ENCODE data around the gene MTUS2.

MTUS2 gene

DNA sequence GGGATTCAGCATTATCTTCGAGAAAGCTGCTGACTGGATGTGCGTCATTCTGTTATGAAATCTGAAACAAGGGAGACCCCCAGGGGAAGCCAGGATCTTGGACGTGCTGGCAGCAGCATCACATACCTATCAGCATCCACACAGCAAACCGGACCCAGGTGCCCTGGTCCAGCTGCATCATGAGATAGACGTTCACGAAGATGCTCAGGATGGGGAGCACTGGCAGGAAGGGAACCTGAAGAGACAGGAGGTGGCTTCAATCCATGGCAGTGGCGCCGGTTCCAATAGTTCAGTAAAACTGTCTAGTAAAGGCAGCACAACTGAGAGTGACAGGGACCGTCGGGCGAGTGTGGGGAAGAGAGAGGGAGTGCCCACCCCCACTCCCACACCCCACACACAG is 695.9 kb downstream of the MTUS2 start:
- TF ChIP-seq, protein P1, sequence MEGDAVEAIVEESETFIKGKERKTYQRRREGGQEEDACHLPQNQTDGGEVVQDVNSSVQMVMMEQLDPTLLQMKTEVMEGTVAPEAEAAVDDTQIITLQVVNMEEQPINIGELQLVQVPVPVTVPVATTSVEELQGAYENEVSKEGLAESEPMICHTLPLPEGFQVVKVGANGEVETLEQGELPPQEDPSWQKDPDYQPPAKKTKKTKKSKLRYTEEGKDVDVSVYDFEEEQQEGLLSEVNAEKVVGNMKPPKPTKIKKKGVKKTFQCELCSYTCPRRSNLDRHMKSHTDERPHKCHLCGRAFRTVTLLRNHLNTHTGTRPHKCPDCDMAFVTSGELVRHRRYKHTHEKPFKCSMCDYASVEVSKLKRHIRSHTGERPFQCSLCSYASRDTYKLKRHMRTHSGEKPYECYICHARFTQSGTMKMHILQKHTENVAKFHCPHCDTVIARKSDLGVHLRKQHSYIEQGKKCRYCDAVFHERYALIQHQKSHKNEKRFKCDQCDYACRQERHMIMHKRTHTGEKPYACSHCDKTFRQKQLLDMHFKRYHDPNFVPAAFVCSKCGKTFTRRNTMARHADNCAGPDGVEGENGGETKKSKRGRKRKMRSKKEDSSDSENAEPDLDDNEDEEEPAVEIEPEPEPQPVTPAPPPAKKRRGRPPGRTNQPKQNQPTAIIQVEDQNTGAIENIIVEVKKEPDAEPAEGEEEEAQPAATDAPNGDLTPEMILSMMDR (IDR thresholded peaks at IDR 0.05), result no peak

DNA sequence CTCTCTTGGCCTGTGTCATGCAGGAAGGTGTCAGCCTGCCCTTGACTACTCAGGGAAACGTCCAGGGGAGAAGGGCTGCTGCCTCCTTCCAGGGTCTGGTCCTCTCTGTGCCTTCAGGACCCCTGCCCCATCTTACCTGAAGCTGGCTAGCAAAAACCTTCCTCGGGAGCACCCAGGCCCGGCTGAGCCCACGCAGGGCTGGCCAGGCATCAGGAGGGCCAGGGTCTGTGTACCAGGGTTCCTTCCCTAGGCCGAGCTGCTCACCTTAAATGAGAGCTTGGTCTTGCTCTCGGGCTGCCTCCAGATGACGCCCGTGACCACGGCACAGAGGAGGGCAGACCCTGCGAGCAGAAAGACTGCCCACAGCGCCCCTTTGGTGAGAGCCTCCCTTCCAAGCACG is 696.7 kb downstream of the MTUS2 start:
- TF ChIP-seq, protein P1 (IDR thresholded peaks at IDR 0.05), result no peak

DNA sequence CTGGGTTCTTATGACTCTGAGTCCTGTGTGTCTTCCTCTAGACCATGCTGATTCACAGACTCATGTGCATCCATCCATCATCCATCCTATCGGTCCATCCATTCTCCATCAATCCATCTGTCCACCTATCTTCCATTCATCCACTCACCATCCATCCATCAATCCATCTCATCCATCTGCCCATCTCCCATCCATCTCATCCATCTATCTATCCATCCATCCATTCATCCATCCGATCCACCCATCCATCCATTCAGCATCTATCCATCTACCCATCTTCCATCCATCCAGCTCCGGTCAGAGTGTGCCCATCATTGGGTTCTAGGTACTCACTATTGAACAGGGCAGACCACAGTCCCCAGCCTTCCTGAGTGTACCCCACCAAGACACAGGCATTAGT is 699.8 kb downstream of the MTUS2 start:
- TF ChIP-seq, protein P1 (IDR thresholded peaks at IDR 0.05), result no peak

DNA sequence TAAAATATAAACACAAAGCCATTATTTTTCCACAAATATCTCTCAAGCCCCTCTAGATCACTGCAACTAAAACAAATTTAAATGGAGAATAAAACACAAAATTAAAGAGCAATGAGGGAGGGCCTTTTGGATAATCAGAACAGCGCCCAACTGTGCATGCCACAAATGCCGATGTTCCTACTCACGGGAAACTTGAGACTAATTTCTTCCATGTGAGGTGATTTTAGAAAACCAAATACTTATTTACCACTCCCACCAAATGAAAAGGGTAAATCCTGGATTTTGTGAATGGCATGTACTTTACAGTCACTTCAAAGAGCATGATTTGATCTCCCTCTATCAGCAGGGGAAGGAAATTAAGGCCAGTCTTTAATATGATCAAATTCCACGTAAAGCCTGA is 700.5 kb downstream of the MTUS2 start:
- TF ChIP-seq, protein P1 (IDR thresholded peaks at IDR 0.05), result no peak

DNA sequence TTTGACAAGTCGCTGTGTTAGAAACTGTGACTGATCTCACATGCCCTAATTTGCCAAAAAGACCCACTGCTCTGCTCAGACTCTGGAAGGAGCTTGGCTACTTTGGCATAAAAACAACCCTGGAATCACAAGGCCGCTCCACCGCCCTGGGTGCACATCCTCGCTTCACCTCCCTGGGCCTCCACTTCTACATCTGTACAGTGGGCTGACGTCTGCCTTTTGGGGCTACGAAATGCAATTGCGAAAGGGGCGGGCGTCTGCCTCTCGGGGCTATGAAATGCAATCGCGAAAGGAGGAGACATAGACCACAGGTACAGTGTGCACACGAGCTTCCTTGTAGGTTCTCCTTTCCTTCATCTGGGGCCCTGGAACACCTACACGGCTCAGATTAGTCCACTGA is 701.2 kb downstream of the MTUS2 start:
- TF ChIP-seq, protein P1 (IDR thresholded peaks at IDR 0.05), result no peak

DNA sequence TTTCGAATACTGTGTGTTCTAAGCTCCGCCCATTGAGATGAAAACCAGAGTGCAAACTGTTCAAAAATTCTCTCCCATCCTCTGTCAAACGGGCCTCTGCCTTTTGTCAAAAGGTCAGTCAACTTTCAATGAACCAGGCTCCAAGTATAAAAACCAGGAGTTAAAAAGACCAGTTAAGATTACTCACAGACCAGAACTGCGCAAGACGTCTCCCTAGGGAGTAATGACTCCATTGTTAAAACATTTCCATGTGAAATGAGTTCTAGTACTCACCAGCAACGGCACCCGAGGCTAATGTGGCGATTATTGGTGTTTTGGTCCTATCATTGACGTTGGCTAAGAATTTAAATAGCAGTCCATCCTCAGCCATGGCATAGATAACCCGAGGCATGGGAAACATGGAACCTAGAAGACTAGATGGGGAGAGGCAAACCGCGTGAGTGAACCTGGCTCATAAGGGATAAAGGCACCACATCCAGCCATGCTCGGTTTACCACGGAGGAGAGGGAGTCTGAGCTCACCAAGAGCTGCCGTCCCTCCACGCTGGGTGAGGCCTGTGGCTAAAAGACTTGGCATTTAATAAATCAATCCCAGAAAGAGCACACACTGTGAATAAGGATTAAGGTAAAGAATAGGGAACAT is 702.0 kb downstream of the MTUS2 start:
- TF ChIP-seq, protein P1 (IDR thresholded peaks at IDR 0.05), result no peak

DNA sequence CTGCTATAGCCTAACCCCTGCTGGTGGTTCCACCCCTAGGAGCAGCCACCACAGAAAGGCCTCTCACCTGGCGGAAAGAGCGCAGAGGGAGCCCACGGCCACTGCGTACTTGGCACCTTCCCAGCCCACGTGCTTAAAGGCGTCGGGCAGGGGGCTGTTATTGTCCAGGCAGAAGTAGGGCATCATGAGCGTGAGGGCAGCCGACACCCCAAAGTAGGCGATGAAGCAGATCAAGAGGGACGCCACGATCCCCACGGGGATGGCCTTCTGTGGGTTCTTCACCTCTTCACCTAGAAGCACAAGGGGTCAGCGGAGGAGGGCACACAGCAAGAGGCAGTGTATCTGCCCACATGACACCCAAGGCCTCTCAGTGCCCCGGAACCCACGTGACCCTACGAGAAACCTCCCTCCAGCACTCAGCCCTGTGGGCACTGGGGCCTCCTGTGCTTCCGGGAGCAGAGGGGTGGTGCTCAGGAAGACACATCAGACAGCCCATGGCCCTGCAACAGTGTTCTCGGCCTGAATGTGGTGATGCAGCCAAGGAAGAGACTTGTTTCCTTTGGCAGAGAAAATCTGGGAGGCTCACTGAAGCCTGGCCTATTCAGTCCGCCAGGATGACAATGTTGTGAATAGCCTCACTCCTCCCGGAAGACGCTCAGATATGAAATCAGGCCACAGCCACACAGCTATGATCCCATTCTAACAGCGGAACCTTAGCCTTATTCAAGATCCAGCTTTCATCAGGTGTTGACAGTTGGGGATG is 703.2 kb downstream of the MTUS2 start:
- TF ChIP-seq, protein P1 (IDR thresholded peaks at IDR 0.05), result no peak
